Stimulated activated naive CD8-positive, alpha-beta T cell treated with anti-CD3 and anti-CD28 coated beads, Interleukin-15, amount 100 ng/mL, for 72 hours (primary cell): ENCODE results near the gene SLC6A17.

ENCODE experiments used
- ATAC-seq: fragments of 150-1000 bp; cut with Tn5 transposase; 2 replicates; pipeline ENCODE4 v1.10.0; 2021; ENCODE audit warnings: mild to moderate bottlenecking, moderate library complexity
- DNase-seq, 2 donors: peaks; one replicate each; pipeline ENCODE4 v3.0.0; 2021 to 2022
- H3K27ac Mint-ChIP-seq, 2 donors: one replicate each; pipeline ENCODE4 v1.8.0; 2022; ENCODE audit warnings: mild to moderate bottlenecking in 2 of 2, mixed read lengths in 2 of 2, moderate library complexity in 2 of 2
- H3K27me3 Mint-ChIP-seq: one replicate; pipeline ENCODE4 v1.8.0; 2022; ENCODE audit warnings: mixed read lengths
- H3K4me1 Mint-ChIP-seq: one replicate; pipeline ENCODE4 v1.8.0; 2022; ENCODE audit warnings: mild to moderate bottlenecking, mixed read lengths
- H3K4me3 Mint-ChIP-seq, 2 donors: one replicate each; pipeline ENCODE4 v1.8.0; 2022; ENCODE audit warnings: mild to moderate bottlenecking in 2 of 2, mixed read lengths in 2 of 2, moderate library complexity in 1 of 2
- H3K9me3 Mint-ChIP-seq, 2 donors: one replicate each; pipeline ENCODE4 v1.8.0; 2022; ENCODE audit warnings: mixed read lengths in 2 of 2

The SLC6A17 gene

GRCh38 chr1:110150330-110151174 is at the start of gene SLC6A17:
TSS of gene SLC6A17 (plus strand) at chr1:110150494. CDS start at chr1:110166930, 16,436 bp downstream.
- H3K27me3 Mint-ChIP-seq, result peaks cover 39% of the 10 kb centered on the region
- no peaks in the 10 kb centered on the region for H3K4me1 Mint-ChIP-seq
- DNase-seq, result peak; percentile 32 to 35
- H3K9me3 Mint-ChIP-seq, result no peaks in the 10 kb centered on the region
- H3K27ac Mint-ChIP-seq, result no peak within 1 kb of the TSS
- ATAC-seq, result peak; percentile 85
- H3K4me3 Mint-ChIP-seq, result peak within 1 kb of the TSS in 1 of 2 donors; percentile 37

GRCh38 chr1:110102081-110102480 is 48.2 kb upstream of the SLC6A17 start:
- Mint-ChIP-seq H3K27me3 (no peaks in the 10 kb centered on the region), H3K4me1 (no peaks in the 10 kb centered on the region), H3K27ac (peak overlapping the region in 1 of 2 donors; percentile 90), H3K4me3 (no peak overlapping the region), H3K9me3 (no peaks in the 10 kb centered on the region)
- no peak for ATAC-seq
- DNase-seq, result no peak

GRCh38 chr1:110106013-110106941 is 44.0 kb upstream of the SLC6A17 start:
- H3K27ac Mint-ChIP-seq, result no peak overlapping the region

GRCh38 chr1:110107867-110108469 is 42.3 kb upstream of the SLC6A17 start:
- DNase-seq, result no peak
- H3K27ac Mint-ChIP-seq, result no peak overlapping the region
- no peaks in the 10 kb centered on the region for H3K9me3 Mint-ChIP-seq
- no peak overlapping the region for H3K4me3 Mint-ChIP-seq
- H3K27me3 Mint-ChIP-seq, result peaks cover 30% of the 10 kb centered on the region
- ATAC-seq, result no peak
- no peaks in the 10 kb centered on the region for H3K4me1 Mint-ChIP-seq

More at GRCh38 chr1:110106013-110106941, 44.0 kb upstream of the SLC6A17 start:
- Mint-ChIP-seq H3K9me3 (no peaks in the 10 kb centered on the region), H3K27me3 (peaks cover 14% of the 10 kb centered on the region), H3K4me3 (no peak overlapping the region), H3K4me1 (no peaks in the 10 kb centered on the region)
- peak; percentile 84 for ATAC-seq
- DNase-seq, result peak; percentile 46 to 68

- H3K27ac Mint-ChIP-seq, result no peak overlapping the region
- no peaks in the 10 kb centered on the region for H3K4me1 Mint-ChIP-seq
- H3K27me3 Mint-ChIP-seq, result peaks cover 59% of the 10 kb centered on the region
- DNase-seq (no peak), ATAC-seq (no peak)
- H3K4me3 Mint-ChIP-seq, result no peak overlapping the region
- no peaks in the 10 kb centered on the region for H3K9me3 Mint-ChIP-seq
These were observed 39.2 kb upstream of the SLC6A17 start for GRCh38 chr1:110111081-110111480.

GRCh38 chr1:110112143-110112542 is 38.2 kb upstream of the SLC6A17 start, which contains the start of gene UBL4B:
TSS of gene UBL4B (plus strand) at chr1:110112443. CDS start at chr1:110112535, 92 bp downstream.
- no peak within 1 kb of the TSS for H3K4me3 Mint-ChIP-seq
- H3K27ac Mint-ChIP-seq, result no peak within 1 kb of the TSS
- no peaks in the 10 kb centered on the region for H3K9me3 Mint-ChIP-seq
- no peak for ATAC-seq
- no peak for DNase-seq
- peaks cover 69% of the 10 kb centered on the region for H3K27me3 Mint-ChIP-seq
- H3K4me1 Mint-ChIP-seq, result peaks cover 6% of the 10 kb centered on the region

GRCh38 chr1:110112656-110113055 is 37.6 kb upstream of the SLC6A17 start:
- H3K9me3 Mint-ChIP-seq, result no peaks in the 10 kb centered on the region
- H3K4me1 Mint-ChIP-seq, result peaks cover 6% of the 10 kb centered on the region
- DNase-seq (no peak), ATAC-seq (no peak)
- no peak overlapping the region for H3K27ac Mint-ChIP-seq
- H3K27me3 Mint-ChIP-seq, result peaks cover 69% of the 10 kb centered on the region
- H3K4me3 Mint-ChIP-seq, result no peak overlapping the region

- no peak for ATAC-seq
- H3K4me1 Mint-ChIP-seq, result peaks cover 7% of the 10 kb centered on the region
- no peak for DNase-seq
- no peak overlapping the region for H3K27ac Mint-ChIP-seq
- peaks cover 69% of the 10 kb centered on the region for H3K27me3 Mint-ChIP-seq
- H3K9me3 Mint-ChIP-seq, result no peaks in the 10 kb centered on the region
- H3K4me3 Mint-ChIP-seq, result no peak overlapping the region
These were observed 36.7 kb upstream of the SLC6A17 start for GRCh38 chr1:110113551-110113950.

- H3K4me3 Mint-ChIP-seq, result no peak overlapping the region
- H3K27ac Mint-ChIP-seq, result no peak overlapping the region
- peaks cover 11% of the 10 kb centered on the region for H3K4me1 Mint-ChIP-seq
- H3K27me3 Mint-ChIP-seq, result peaks cover 68% of the 10 kb centered on the region
- ATAC-seq, result no peak
- no peak for DNase-seq
- no peaks in the 10 kb centered on the region for H3K9me3 Mint-ChIP-seq
These were observed 36.1 kb upstream of the SLC6A17 start for GRCh38 chr1:110114173-110114572.

- Mint-ChIP-seq H3K27me3 (peaks cover 62% of the 10 kb centered on the region), H3K4me1 (peaks cover 11% of the 10 kb centered on the region), H3K9me3 (no peaks in the 10 kb centered on the region), H3K27ac (peak overlapping the region in 1 of 2 donors; percentile 82), H3K4me3 (no peak overlapping the region)
- ATAC-seq (no peak), DNase-seq (no peak)
These were observed 35.5 kb upstream of the SLC6A17 start for GRCh38 chr1:110114784-110115183.

GRCh38 chr1:110118636-110119396 is 31.5 kb upstream of the SLC6A17 start:
- H3K4me3 Mint-ChIP-seq, result no peak overlapping the region
- peaks cover 50% of the 10 kb centered on the region for H3K27me3 Mint-ChIP-seq
- ATAC-seq, result peak; percentile 74
- H3K9me3 Mint-ChIP-seq, result peaks cover 9 to 13% of the 10 kb centered on the region in 2 donors
- H3K27ac Mint-ChIP-seq, result no peak overlapping the region
- peak in 1 of 2 donors; percentile 28 for DNase-seq
- H3K4me1 Mint-ChIP-seq, result peaks cover 18% of the 10 kb centered on the region

- no peak overlapping the region for H3K27ac Mint-ChIP-seq
- no peak for ATAC-seq
- peaks cover 9 to 13% of the 10 kb centered on the region in 2 donors for H3K9me3 Mint-ChIP-seq
- peaks cover 18% of the 10 kb centered on the region for H3K4me1 Mint-ChIP-seq
- H3K4me3 Mint-ChIP-seq, result no peak overlapping the region
- peaks cover 42% of the 10 kb centered on the region for H3K27me3 Mint-ChIP-seq
- no peak for DNase-seq
These were observed 30.5 kb upstream of the SLC6A17 start for GRCh38 chr1:110119843-110120242.

- ATAC-seq (no peak), DNase-seq (no peak)
- H3K27ac Mint-ChIP-seq, result peak overlapping the region in 1 of 2 donors; percentile 95
- H3K27me3 Mint-ChIP-seq, result peaks cover 44% of the 10 kb centered on the region
- no peak overlapping the region for H3K4me3 Mint-ChIP-seq
- H3K4me1 Mint-ChIP-seq, result peaks cover 18% of the 10 kb centered on the region
- H3K9me3 Mint-ChIP-seq, result peaks cover 13% of the 10 kb centered on the region in 2 donors
These were observed 29.2 kb upstream of the SLC6A17 start for GRCh38 chr1:110120960-110121561.

- no peak overlapping the region for H3K27ac Mint-ChIP-seq
- peaks cover 13% of the 10 kb centered on the region in 2 donors for H3K9me3 Mint-ChIP-seq
- H3K4me3 Mint-ChIP-seq, result no peak overlapping the region
- no peak for DNase-seq
- ATAC-seq, result no peak
- peaks cover 43% of the 10 kb centered on the region for H3K27me3 Mint-ChIP-seq
- H3K4me1 Mint-ChIP-seq, result peaks cover 12% of the 10 kb centered on the region
These were observed 27.1 kb upstream of the SLC6A17 start for GRCh38 chr1:110123224-110123623.
